SK-N-SH (cell line): ENCODE data around the gene ERCC8.

Experiments
- CTCF ChIP-seq: fragments of 200-600 bp; sonication (generic); IDR thresholded peaks from 2 replicates; pipeline ENCODE4 v1.6.1; 2017; ENCODE audit warnings: antibody characterized with exemption, mild to moderate bottlenecking, moderate library complexity
- ELF1 ChIP-seq: IDR thresholded peaks from 2 replicates; pipeline ENCODE4 v1.4.0; 2012
- EP300 ChIP-seq, 2 experiments: IDR thresholded peaks; 2 replicates each; pipeline versions ENCODE4 v1.4.0 to v1.6.1; 2012; ENCODE audit warnings: borderline replicate concordance in 1 of 2, low read depth in 1 of 2, low read length in 1 of 2
- FOXJ3 ChIP-seq: sonication (generic); formaldehyde crosslinking; IDR thresholded peaks from 2 replicates; pipeline ENCODE4 v1.5.1; 2020; ENCODE audit warnings: mild to moderate bottlenecking, missing genetic modification reagents
- GABPA ChIP-seq: IDR thresholded peaks from 2 replicates; pipeline ENCODE4 v1.4.0; 2012; ENCODE audit warnings: low read depth, mild to moderate bottlenecking
- MEF2A ChIP-seq: IDR thresholded peaks from 2 replicates; pipeline ENCODE4 v1.4.0; 2012; ENCODE audit warnings: low read depth, borderline replicate concordance
- POLR2AphosphoS5 ChIP-seq: IDR thresholded peaks from 2 replicates; pipeline ENCODE4 v1.6.1; 2012; ENCODE audit warnings: low read depth, low read length
- RAD21 ChIP-seq: IDR thresholded peaks from 2 replicates; pipeline ENCODE4 v1.6.1; 2012; ENCODE audit warnings: mild to moderate bottlenecking, low read length
- RCOR1 ChIP-seq: fragments of 150-350 bp; IDR thresholded peaks from 2 replicates; pipeline ENCODE4 v1.6.1; 2017; ENCODE audit warnings: antibody characterized with exemption, low read length
- REST ChIP-seq: IDR thresholded peaks from 2 replicates; pipeline ENCODE4 v1.6.1; 2012; ENCODE audit warnings: mild to moderate bottlenecking, low read depth, low read length, moderate library complexity
- RFX5 ChIP-seq: IDR thresholded peaks from 2 replicates; pipeline ENCODE4 v1.6.1; 2012; ENCODE audit warnings: mild to moderate bottlenecking, improper control_type of control experiment, low read length
- TAF1 ChIP-seq: IDR thresholded peaks from 2 replicates; pipeline ENCODE4 v1.6.1; 2012; ENCODE audit warnings: low read depth, mild to moderate bottlenecking, low read length, moderate library complexity, borderline replicate concordance
- YY1 ChIP-seq: IDR thresholded peaks from 2 replicates; pipeline ENCODE4 v1.4.0; 2012; ENCODE audit warnings: low read depth, mild to moderate bottlenecking

GRCh38 chr5:60856066-60856465 is 88.8 kb downstream of the ERCC8 start:
- TF ChIP-seq EP300 (IDR thresholded peaks at IDR 0.05; ENCODE audit: borderline replicate concordance in 1 of 2, low read depth in 1 of 2, low read length in 1 of 2) (no peak), CTCF (no peak), POLR2AphosphoS5 (no peak), RCOR1 (no peak), YY1 (no peak), FOXJ3 (CRISPR knock-in tag) (no peak), MEF2A (no peak), RAD21 (no peak), TAF1 (no peak), ELF1 (no peak), RFX5 (no peak), GABPA (no peak), REST (no peak)
